GM19025 (cell line): ENCODE measurements around the gene ASL.
"Not testable (repeated sequence)": the region's sequence is repeated elsewhere in the genome, so short reads cannot be mapped to it uniquely, and the experiment has no call there.

Source experiments
- ATAC-seq: cut with Tn5 transposase; IDR thresholded peaks from one replicate; pipeline ENCODE4 v1.9.1; 2021; ENCODE audit warnings: mild to moderate bottlenecking, low read depth, moderate library complexity; ENCODE audit not compliant: unreplicated experiment

The ASL gene

GRCh38 chr7:66072208-66072607 is 3.4 kb upstream of the ASL start:
- ATAC-seq: not testable (repeated sequence)

- ATAC-seq: no peak
Measured at GRCh38 chr7:66076462-66077329, 1.1 kb downstream of the ASL start.

GRCh38 chr7:66078067-66078466 is 2.4 kb downstream of the ASL start:
- ATAC-seq: no peak

- ATAC-seq: no peak
Measured at GRCh38 chr7:66082083-66082482, 6.5 kb downstream of the ASL start.

GRCh38 chr7:66082886-66083415 is 7.3 kb downstream of the ASL start:
- no peak for ATAC-seq

GRCh38 chr7:66083677-66084076 is 8.1 kb downstream of the ASL start:
- no peak for ATAC-seq

GRCh38 chr7:66088861-66089838 is 13.5 kb downstream of the ASL start:
- ATAC-seq: no peak

GRCh38 chr7:66092654-66093053 is 17.0 kb downstream of the ASL start:
- no peak for ATAC-seq

- no peak for ATAC-seq
Measured at GRCh38 chr7:66095010-66095409, 19.4 kb downstream of the ASL start.

GRCh38 chr7:66099232-66099550 is 23.6 kb downstream of the ASL start:
- no peak for ATAC-seq

GRCh38 chr7:66099551-66100407 is 24.2 kb downstream of the ASL start:
- peak; percentile 62 for ATAC-seq

GRCh38 chr7:66100408-66101050 is 24.9 kb downstream of the ASL start:
- peak; percentile 9 for ATAC-seq

GRCh38 chr7:66102168-66102567 is 26.5 kb downstream of the ASL start:
- ATAC-seq: not testable (repeated sequence)

- ATAC-seq: not testable (repeated sequence)
Measured at GRCh38 chr7:66103994-66104393, 28.4 kb downstream of the ASL start.

GRCh38 chr7:66105263-66105748 is 29.7 kb downstream of the ASL start:
- ATAC-seq: peak; percentile 60

- ATAC-seq: not testable (repeated sequence)
Measured at GRCh38 chr7:66108410-66108809, 32.8 kb downstream of the ASL start.

- no peak for ATAC-seq
Measured at GRCh38 chr7:66110856-66111255, 35.2 kb downstream of the ASL start.

GRCh38 chr7:66114743-66115649 is 39.4 kb downstream of the ASL start, which contains the start of gene CRCP:
CRCP (plus strand) TSS chr7:66114847; CDS start chr7:66114963, 116 bp downstream.
- ATAC-seq: peak; percentile 81
